HG03457 (cell line): ENCODE measurements around the gene YJEFN3.

Experiments
- ATAC-seq: cut with Tn5 transposase; IDR thresholded peaks from one replicate; pipeline ENCODE4 v1.9.1; 2021; ENCODE audit warnings: moderate number of reproducible peaks; ENCODE audit not compliant: unreplicated experiment

The YJEFN3 gene

GRCh38 chr19:19495614-19496603, 32.8 kb upstream of the YJEFN3 start:
- ATAC-seq, result no peak

- no peak for ATAC-seq
Observed at GRCh38 chr19:19498255-19498991, 30.3 kb upstream of the YJEFN3 start.

- ATAC-seq, result no peak
Observed at GRCh38 chr19:19499272-19499995, 29.3 kb upstream of the YJEFN3 start.

GRCh38 chr19:19500975-19501644, 27.6 kb upstream of the YJEFN3 start:
- no peak for ATAC-seq

GRCh38 chr19:19501798-19502197, 26.9 kb upstream of the YJEFN3 start:
- ATAC-seq, result no peak

GRCh38 chr19:19502281-19502680, 26.4 kb upstream of the YJEFN3 start:
- no peak for ATAC-seq

- ATAC-seq, result no peak
Observed at GRCh38 chr19:19502808-19503602, 25.7 kb upstream of the YJEFN3 start.

- no peak for ATAC-seq
Observed at GRCh38 chr19:19504754-19505668, 23.7 kb upstream of the YJEFN3 start.

GRCh38 chr19:19505669-19506326, 22.9 kb upstream of the YJEFN3 start:
- no peak for ATAC-seq

GRCh38 chr19:19506592-19506991, 22.1 kb upstream of the YJEFN3 start:
- ATAC-seq, result no peak

- ATAC-seq, result no peak
Observed at GRCh38 chr19:19507354-19507753, 21.4 kb upstream of the YJEFN3 start.

GRCh38 chr19:19508217-19508616, 20.5 kb upstream of the YJEFN3 start:
- ATAC-seq, result no peak

GRCh38 chr19:19510432-19510831, 18.3 kb upstream of the YJEFN3 start:
- no peak for ATAC-seq

GRCh38 chr19:19513682-19514081, 15.0 kb upstream of the YJEFN3 start:
- no peak for ATAC-seq

GRCh38 chr19:19514215-19514657, 14.5 kb upstream of the YJEFN3 start:
- ATAC-seq, result no peak

- ATAC-seq, result no peak
Observed at GRCh38 chr19:19514881-19515641, 13.7 kb upstream of the YJEFN3 start, which contains the start of gene TSSK6. TSS of gene TSSK6 (minus strand) at chr19:19515548. CDS start at chr19:19515427, 121 bp downstream.
